Inflammatory macrophage treated with lipopolysaccharide for 4 hours (primary cell): ENCODE results near the gene MDM2.
"Not testable (repeated sequence)": the region's sequence is repeated elsewhere in the genome, so short reads cannot be mapped to it uniquely, and the experiment has no call there.

Source experiments
- DNase-seq: peaks from one replicate; pipeline ENCODE4 v3.0.0-alpha.2; 2020

The MDM2 gene

DNA sequence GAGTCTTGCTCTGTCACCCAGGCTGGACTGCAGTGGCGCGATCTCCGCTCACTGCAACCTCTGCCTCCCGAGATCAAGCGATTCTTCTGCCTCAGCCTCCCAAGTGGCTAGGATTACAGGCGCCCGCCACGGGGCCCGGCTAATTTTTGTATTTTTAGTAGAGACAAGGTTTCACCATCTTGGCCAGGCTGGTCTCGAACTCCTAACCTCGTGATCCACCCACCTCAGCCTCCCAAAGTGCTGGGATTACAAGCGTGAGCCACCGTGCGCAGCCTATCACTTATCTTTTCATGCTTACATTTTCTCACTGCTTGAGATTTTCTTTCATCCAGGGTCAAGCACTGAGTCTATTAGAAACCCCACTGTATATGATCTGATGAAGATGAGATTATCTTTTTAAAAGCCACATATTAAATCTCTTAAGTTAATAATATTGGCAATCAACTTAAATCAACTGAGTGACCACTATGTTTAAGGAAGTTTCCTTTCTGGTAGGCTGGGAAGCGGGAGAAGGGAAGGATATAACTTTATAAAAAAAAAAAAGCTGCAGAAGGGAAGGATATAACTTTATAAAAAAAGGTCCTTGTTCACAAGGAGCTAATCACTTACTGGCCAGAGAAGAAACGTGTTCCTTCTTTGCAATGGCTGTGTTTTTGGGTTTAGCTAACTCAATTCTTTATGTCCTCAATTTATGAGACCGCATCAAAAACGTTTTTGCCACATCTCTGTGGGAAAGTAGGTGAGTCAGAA lies 1.3 kb upstream of the MDM2 start:
- DNase-seq: peak; percentile 37

DNA sequence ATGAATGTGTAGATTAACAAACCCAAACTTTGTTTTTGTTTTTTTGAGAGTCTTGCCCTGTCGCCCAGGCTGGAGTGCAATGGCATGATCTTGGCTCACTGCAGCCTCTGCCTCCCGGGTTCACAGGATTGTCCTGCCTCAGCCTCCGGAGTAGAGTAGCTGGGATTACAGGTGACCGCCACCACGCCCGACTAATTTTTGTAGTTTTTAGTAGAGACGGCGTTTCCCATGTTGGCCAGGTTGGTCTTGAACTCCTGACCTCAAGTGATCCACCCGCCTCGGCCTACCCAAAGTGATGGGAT lies 752 bp upstream of the MDM2 start:
- not testable (repeated sequence) for DNase-seq

DNA sequence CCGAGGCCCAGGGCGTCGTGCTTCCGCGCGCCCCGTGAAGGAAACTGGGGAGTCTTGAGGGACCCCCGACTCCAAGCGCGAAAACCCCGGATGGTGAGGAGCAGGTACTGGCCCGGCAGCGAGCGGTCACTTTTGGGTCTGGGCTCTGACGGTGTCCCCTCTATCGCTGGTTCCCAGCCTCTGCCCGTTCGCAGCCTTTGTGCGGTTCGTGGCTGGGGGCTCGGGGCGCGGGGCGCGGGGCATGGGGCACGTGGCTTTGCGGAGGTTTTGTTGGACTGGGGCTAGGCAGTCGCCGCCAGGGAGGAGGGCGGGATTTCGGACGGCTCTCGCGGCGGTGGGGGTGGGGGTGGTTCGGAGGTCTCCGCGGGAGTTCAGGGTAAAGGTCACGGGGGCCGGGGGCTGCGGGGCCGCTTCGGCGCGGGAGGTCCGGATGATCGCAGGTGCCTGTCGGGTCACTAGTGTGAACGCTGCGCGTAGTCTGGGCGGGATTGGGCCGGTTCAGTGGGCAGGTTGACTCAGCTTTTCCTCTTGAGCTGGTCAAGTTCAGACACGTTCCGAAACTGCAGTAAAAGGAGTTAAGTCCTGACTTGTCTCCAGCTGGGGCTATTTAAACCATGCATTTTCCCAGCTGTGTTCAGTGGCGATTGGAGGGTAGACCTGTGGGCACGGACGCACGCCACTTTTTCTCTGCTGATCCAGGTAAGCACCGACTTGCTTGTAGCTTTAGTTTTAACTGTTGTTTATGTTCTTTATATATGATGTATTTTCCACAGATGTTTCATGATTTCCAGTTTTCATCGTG lies 612 bp downstream of the MDM2 start:
- DNase-seq: peak; percentile 94

- DNase-seq: no peak
These were observed 1.4 kb downstream of the MDM2 start for GRCh38 chr12:68809190-68810026.

DNA sequence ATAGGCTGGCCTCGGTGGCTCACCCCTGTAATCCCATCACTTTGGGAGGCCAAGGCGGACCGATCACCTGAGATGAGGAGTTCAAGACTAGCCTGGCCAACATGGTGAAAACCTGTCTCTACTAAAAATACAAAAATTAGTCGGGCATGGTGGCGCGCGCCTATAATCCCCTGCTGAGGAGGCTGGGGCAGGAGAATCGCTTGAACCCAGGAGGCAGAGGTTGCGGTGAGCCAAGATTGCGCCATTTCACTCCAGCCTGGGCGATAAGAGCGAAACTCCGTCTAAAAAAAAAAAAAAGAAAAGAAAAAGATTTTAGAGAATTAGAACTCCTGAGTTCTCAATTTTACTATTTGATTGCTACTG lies 2.0 kb downstream of the MDM2 start:
- DNase-seq: not testable (repeated sequence)

GRCh38 chr12:68811573-68811972 lies 3.6 kb downstream of the MDM2 start:
- not testable (repeated sequence) for DNase-seq

DNA sequence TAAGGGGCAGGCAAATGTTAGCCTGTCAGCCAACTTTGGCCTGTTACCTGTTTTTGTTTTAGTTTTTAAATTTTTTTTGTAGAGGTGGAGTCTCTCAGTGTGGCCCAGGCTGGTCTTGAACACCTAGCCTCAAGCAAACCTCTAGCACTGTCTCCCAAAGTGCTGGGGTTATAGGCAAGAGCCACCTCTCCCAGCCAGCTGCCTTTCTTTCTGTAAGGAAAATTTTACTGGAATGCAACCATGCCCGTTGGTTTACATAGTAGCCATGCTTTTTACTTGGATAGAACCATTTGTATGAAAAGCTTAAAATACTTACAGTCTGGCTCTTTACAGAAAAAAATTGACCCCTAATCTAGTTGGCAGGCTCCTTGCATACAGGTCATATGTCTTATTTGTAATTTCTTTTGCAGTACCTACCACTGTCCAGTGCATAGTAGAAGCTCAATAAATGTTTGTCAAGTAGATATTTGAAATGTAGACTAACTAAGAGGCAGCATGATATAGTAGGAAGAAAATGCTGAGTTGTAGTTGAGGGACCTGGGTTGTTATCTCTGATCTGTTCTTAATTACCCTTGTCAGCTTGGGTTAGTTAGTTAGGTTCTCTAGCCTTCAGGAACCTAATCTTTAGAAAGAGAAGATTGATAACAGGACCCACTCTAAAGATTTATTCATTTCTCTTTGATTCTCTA lies 4.7 kb downstream of the MDM2 start:
- no peak for DNase-seq

GRCh38 chr12:68813242-68813593 lies 5.2 kb downstream of the MDM2 start:
- no peak for DNase-seq

DNA sequence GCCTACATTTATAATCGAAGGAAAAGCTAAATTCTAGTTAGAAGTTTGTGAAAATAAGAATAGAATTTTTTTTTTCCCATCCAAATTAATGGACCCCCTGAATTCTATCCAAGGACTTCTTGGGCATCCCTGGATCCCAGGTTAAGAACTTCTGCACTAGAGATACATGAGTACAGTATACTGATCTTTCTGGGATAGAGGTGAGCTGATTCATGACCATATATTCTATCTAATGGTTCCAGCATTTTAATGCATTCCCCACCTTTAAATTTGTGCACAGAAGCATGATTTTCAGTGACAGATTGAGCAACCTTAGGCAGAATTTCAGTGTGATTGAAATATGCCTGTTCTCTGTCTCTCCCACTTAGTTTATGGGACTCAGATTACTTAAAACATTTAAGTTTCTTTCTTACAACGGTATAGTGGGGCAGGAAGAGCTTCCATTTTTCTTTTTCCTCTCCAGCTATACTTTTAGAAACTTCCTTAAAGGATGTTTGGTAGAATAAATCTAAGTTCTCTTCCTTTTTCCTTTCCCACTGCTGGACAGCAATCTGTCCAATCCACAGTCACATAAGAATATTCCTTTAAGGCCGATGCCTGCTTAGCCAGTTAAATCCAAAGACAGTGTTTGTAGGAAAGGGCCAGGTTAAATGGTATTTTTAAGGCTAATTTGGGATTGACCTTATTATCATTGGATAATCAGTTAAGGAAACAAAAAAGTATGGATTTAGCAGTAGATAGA lies 6.7 kb downstream of the MDM2 start:
- DNase-seq: no peak

GRCh38 chr12:68815232-68815927 lies 7.4 kb downstream of the MDM2 start:
- no peak for DNase-seq

DNA sequence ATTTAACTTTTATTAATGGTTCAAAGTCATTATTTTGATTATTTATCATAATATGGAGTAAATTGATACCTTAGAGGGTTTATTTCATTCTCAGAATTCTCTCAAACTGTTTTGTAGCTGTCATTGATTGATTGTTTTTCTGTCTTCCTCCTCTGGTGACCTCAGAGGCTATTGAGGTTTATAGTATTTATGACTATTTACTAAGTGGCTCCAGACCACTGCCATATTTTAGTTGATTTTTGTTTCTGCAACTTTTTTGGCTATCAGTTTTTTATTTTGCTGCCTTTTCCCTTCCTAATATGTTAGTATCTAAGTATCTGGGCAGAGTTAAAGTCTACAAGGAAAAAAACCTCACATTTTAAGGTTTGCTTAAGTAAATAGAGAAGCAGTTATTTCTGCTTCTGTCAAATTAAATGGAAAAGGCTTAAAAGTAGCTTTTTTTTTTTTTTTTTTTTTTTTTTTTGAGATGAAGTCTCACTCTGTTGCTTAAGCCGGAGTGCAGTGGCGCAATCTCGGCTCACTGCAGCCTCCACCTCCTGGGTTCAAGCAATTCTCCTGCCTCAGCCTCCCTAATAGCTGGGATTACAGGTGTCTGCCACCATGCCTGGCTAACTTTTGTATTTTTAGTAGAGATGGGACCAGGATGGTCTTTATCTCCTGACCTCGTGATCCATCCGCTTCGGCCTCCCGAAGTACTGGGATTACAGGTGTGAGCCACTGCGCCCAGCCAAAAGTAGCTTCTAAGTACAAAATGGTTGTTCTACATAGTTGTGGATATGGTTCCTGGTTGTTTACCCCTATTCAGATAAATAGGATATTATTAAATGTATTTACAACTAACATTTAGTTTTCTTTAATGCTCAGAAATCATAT lies 8.2 kb downstream of the MDM2 start:
- DNase-seq: no peak

DNA sequence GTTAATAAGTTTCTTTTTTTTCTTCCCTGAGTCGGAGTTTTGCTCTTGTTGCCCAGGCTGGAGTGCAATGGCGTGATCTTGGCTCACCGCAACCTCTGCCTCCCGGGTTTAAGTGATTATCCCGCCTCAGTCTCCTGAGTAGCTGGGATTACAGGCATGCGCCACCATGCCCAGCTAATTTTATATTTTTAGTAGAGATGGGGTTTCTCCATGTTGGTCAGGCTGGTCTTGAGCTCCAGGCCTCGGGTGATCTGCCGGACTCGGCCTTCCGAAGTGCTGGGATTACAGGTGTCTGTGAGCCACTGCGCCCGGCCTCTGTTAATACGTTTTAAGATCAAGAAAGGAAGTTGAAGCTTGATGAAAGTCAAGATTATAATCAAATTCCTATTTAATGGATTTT lies 11.5 kb downstream of the MDM2 start:
- not testable (repeated sequence) for DNase-seq

DNA sequence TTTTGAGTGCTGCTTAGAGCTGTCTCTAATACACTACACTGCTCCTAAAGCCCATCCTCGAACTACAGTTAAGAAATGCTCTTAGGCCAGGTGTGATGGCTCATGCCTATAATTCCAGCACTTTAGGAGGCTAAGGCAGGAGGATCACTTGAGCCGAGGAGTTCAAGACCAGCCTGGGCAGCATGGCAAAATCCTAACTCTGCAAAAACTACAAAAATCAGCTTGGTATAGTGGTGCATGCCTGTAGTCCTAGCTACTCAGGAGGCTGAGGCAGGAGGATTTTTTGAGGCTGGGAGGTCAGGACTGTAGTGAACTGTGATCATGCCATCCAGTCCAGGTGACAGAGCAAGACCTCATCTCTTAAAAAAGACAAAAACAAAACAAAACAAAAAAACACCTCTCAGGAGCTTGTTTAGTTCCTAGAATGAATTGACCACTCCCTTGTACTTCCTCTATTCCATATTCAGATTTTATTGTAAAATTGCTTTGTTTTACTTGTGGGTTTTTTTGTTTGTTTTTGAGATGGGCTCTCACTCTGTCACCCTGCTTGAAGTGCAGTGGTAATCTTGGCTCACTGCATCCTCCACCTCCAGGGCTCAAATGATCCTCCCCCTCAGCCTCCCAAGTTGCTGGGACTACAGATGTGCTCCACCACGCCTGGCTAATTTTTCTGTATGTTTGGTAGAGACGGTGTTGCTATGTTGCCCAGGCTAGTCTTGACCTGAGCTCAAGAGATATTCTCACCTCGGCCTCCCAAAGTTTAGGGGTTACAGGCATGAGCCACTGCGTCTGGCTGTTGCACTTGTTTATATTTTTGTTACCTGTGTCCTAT lies 13.6 kb downstream of the MDM2 start:
- no peak for DNase-seq

- DNase-seq: no peak
These were observed 15.7 kb downstream of the MDM2 start for GRCh38 chr12:68823696-68824095.

- DNase-seq: no peak
These were observed 16.2 kb downstream of the MDM2 start for GRCh38 chr12:68824131-68824530.

- no peak for DNase-seq
These were observed 16.7 kb downstream of the MDM2 start for GRCh38 chr12:68824597-68825250.

- no peak for DNase-seq
These were observed 17.7 kb downstream of the MDM2 start for GRCh38 chr12:68825569-68826217.

DNA sequence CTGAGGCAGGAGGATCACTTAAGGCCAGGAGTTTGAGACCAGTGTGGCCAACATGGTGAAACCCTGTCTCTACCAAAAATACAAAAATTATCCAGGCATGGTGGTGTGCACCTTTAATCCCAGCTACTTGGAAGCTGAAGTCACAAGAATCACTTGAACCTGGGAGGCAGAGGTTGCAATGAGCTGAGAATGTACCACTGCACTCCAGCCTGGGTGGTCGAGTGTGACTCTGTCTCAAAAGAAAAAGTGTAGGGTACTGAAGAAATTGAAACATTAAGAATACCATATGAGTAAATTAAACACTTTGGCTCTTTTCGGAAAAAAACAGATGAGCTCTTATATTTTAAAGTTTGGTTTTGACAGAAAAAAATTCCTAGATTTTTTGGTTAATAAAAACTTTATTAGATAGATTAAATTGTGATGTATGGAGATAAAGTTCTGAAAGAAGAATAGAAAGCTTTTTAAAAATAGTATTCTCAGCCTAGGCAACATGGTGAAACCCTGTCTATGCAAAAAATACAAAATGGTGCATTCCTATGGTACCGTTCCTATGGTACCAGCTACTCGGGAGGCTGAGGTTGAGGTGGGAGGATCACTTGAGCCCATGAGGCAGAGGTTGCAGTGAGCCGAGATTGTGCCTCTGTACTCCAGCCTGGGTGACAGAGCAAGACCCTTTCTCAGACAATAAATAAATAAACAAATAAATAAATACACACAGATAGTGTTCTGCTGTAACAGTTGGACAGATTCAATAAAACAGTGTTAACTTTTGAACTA lies 20.1 kb downstream of the MDM2 start:
- no peak for DNase-seq
